K562 (cell line): ENCODE results near the gene WIPF2. TPM values are rescaled to one million over a fixed set of nuclear protein-coding genes. Genes with fewer than 3 reads are reported as not detected.

ENCODE experiments used
- CC2D1A ChIP-seq: fragments of 450-650 bp; IDR thresholded peaks from 2 replicates; pipeline ENCODE4 v1.6.1; 2017; ENCODE audit warnings: mild to moderate bottlenecking
- ELK1 ChIP-seq: sonication (generic); formaldehyde crosslinking; IDR thresholded peaks from 2 replicates; pipeline ENCODE4 v1.8.1; 2022; ENCODE audit warnings: missing genetic modification reagents
- ILF3 ChIP-seq: fragments of 450-650 bp; IDR thresholded peaks from 2 replicates; pipeline ENCODE4 v1.6.1; 2018; ENCODE audit warnings: antibody characterized with exemption, mild to moderate bottlenecking, moderate library complexity, borderline replicate concordance
- MCM5 ChIP-seq: fragments of 450-650 bp; IDR thresholded peaks from 2 replicates; pipeline ENCODE4 v1.6.1; 2016; ENCODE audit warnings: low read depth
- NEUROD1 ChIP-seq: fragments of 150-350 bp; IDR thresholded peaks from 2 replicates; pipeline ENCODE4 v1.6.1; 2014; ENCODE audit warnings: borderline replicate concordance, low read length, low read depth; ENCODE audit not compliant: partially characterized antibody
- NUFIP1 ChIP-seq: fragments of 450-650 bp; IDR thresholded peaks from 2 replicates; pipeline ENCODE4 v1.6.1; 2018; ENCODE audit not compliant: partially characterized antibody
- POLR2H ChIP-seq: IDR thresholded peaks from 2 replicates; pipeline ENCODE4 v1.6.1; 2016; ENCODE audit warnings: missing genetic modification characterization, low read depth, mild to moderate bottlenecking, control low read depth, missing compliant biosample characterization, moderate library complexity
- RNF2 ChIP-seq: sonication (generic); IDR thresholded peaks from 2 replicates; pipeline ENCODE4 v1.6.1; 2016
- RNF219 ChIP-seq: fragments of 250-450 bp; sonication (Bioruptor Pico); IDR thresholded peaks from 2 replicates; pipeline ENCODE4 v1.5.0; 2022; ENCODE audit warnings: mild to moderate bottlenecking
- ZFX ChIP-seq: sonication (generic); formaldehyde crosslinking; IDR thresholded peaks from 2 replicates; pipeline ENCODE4 v1.8.0; 2022; ENCODE audit warnings: mild to moderate bottlenecking, missing genetic modification reagents, moderate library complexity
- ZNF444 ChIP-seq: fragments of 250-450 bp; sonication (Bioruptor Pico); IDR thresholded peaks from 2 replicates; pipeline ENCODE4 v1.4.0; 2020; ENCODE audit warnings: mild to moderate bottlenecking, moderate library complexity
- ZNF589 ChIP-seq: fragments of 200-800 bp; sonication (Bioruptor generic); IDR thresholded peaks from 2 replicates; pipeline ENCODE4 v1.6.1; 2016; ENCODE audit warnings: low read depth, missing genetic modification characterization, missing compliant biosample characterization
- ZNF76 ChIP-seq: fragments of 250-450 bp; sonication (Bioruptor Pico); IDR thresholded peaks from 2 replicates; pipeline ENCODE4 v1.4.0; 2020; ENCODE audit warnings: mild to moderate bottlenecking, moderate library complexity, borderline replicate concordance
- polyA plus RNA-seq, 8 experiments: library from polyadenylated mRNA; depleted of rRNA in 4 of 8; stranded (reverse) in 5 of 8; unstranded in 3 of 8; fragments of >200 nt; fragmentation: Nextera tagmentation in 2 of 8; fragmentation: Illumina TruSeq in 1 of 8; extraction: Ambion mirVana in 2 of 8; extraction: Trizol in 1 of 8; gene quantifications; 2 replicates each; pipeline versions ENCODE4 v1.2.1 to v1.2.3, GENCODE V29; 2011 to 2014; ENCODE audit warnings: inconsistent platforms in 1 of 8, missing spikeins in 1 of 8
- total RNA-seq, 7 experiments: library from RNA; depleted of rRNA in 6 of 7; stranded (reverse); fragments of >200 nt in 6 of 7; fragmentation: Illumina TruSeq in 2 of 7; extraction: Trizol in 2 of 7; gene quantifications; 2 replicates each; pipeline versions ENCODE4 v1.2.1 to v1.2.3, GENCODE V29; 2011 to 2021; ENCODE audit warnings: low replicate concordance in 1 of 7
- TF ChIP-seq, protein P1 (sequence below), 3 experiments: IDR thresholded peaks in 2 of 3; conservative IDR thresholded peaks in 1 of 3; 2 replicates each; pipeline ENCODE4 v1.5.1; 2011 to 2012; ENCODE audit warnings: low read length in 3 of 3, mild to moderate bottlenecking in 3 of 3, control low read depth in 2 of 3, improper control_type of control experiment in 1 of 3, inconsistent platforms in 1 of 3, low read depth in 1 of 3, mixed read lengths in 1 of 3, moderate library complexity in 1 of 3; ENCODE audit not compliant: insufficient read depth in 2 of 3
- TF ChIP-seq, protein P2 (sequence below): fragments of 450-650 bp; IDR thresholded peaks from 2 replicates; pipeline ENCODE4 v1.6.1; 2016; ENCODE audit warnings: low read depth

WIPF2 gene
- total and polyA plus RNA-seq, 9 of the 15 experiments (the other 6 are each of a cell fraction or from before 2014, with no cell fraction given): 3.6 to 15.0 (median 5.3) TPM

- no peak for TF ChIP-seq CC2D1A
- TF ChIP-seq MCM5: no peak
- TF ChIP-seq NEUROD1: no peak
- no peak for TF ChIP-seq ZNF76 (CRISPR knock-in tag)
- no peak for TF ChIP-seq ILF3
- TF ChIP-seq, protein P1, sequence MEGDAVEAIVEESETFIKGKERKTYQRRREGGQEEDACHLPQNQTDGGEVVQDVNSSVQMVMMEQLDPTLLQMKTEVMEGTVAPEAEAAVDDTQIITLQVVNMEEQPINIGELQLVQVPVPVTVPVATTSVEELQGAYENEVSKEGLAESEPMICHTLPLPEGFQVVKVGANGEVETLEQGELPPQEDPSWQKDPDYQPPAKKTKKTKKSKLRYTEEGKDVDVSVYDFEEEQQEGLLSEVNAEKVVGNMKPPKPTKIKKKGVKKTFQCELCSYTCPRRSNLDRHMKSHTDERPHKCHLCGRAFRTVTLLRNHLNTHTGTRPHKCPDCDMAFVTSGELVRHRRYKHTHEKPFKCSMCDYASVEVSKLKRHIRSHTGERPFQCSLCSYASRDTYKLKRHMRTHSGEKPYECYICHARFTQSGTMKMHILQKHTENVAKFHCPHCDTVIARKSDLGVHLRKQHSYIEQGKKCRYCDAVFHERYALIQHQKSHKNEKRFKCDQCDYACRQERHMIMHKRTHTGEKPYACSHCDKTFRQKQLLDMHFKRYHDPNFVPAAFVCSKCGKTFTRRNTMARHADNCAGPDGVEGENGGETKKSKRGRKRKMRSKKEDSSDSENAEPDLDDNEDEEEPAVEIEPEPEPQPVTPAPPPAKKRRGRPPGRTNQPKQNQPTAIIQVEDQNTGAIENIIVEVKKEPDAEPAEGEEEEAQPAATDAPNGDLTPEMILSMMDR (IDR thresholded peaks at IDR 0.05 in 2 of 3, conservative IDR thresholded peaks at IDR 0.05 in 1 of 3; ENCODE audit: insufficient read depth in 2 of 3, low read depth in 1 of 3, low read length in 3 of 3): no peak
- TF ChIP-seq ZNF589: no peak
- TF ChIP-seq RNF2: peak; percentile 58; the same call in 1 of the 2 replicates
- no peak for TF ChIP-seq POLR2H (tag)
- TF ChIP-seq RNF219: no peak
- no peak for TF ChIP-seq NUFIP1
- TF ChIP-seq, protein P2, sequence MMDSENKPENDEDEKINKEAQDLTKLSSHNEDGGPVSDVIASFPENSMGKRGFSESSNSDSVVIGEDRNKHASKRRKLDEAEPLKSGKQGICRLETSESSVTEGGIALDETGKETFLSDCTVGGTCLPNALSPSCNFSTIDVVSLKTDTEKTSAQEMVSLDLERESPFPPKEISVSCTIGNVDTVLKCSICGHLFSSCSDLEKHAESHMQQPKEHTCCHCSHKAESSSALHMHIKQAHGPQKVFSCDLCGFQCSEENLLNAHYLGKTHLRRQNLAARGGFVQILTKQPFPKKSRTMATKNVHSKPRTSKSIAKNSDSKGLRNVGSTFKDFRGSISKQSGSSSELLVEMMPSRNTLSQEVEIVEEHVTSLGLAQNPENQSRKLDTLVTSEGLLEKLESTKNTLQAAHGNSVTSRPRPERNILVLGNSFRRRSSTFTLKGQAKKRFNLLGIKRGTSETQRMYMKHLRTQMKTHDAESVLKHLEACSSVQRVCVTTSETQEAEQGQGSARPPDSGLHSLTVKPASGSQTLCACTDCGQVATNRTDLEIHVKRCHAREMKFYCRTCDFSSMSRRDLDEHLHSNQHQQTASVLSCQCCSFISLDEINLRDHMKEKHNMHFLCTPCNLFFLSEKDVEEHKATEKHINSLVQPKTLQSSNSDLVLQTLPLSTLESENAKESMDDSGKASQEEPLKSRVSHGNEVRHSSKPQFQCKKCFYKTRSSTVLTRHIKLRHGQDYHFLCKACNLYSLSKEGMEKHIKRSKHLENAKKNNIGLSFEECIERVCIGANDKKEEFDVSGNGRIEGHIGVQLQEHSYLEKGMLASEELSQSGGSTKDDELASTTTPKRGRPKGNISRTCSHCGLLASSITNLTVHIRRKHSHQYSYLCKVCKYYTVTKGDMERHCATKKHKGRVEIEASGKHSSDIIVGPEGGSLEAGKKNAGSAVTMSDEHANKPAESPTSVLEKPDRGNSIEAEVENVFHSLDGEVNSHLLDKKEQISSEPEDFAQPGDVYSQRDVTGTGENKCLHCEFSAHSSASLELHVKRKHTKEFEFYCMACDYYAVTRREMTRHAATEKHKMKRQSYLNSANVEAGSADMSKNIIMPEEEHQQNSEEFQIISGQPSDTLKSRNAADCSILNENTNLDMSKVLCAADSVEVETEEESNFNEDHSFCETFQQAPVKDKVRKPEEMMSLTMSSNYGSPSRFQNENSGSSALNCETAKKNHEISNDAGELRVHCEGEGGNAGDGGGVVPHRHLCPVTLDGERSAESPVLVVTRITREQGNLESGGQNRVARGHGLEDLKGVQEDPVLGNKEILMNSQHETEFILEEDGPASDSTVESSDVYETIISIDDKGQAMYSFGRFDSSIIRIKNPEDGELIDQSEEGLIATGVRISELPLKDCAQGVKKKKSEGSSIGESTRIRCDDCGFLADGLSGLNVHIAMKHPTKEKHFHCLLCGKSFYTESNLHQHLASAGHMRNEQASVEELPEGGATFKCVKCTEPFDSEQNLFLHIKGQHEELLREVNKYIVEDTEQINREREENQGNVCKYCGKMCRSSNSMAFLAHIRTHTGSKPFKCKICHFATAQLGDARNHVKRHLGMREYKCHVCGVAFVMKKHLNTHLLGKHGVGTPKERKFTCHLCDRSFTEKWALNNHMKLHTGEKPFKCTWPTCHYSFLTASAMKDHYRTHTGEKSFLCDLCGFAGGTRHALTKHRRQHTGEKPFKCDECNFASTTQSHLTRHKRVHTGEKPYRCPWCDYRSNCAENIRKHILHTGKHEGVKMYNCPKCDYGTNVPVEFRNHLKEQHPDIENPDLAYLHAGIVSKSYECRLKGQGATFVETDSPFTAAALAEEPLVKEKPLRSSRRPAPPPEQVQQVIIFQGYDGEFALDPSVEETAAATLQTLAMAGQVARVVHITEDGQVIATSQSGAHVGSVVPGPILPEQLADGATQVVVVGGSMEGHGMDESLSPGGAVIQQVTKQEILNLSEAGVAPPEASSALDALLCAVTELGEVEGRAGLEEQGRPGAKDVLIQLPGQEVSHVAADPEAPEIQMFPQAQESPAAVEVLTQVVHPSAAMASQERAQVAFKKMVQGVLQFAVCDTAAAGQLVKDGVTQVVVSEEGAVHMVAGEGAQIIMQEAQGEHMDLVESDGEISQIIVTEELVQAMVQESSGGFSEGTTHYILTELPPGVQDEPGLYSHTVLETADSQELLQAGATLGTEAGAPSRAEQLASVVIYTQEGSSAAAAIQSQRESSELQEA: no peak
- no peak for TF ChIP-seq ZNF444 (CRISPR knock-in tag)
- TF ChIP-seq ELK1 (CRISPR knock-in tag): no peak
- peak; percentile 8; the same call in 1 of the 2 replicates for TF ChIP-seq ZFX (CRISPR knock-in tag)
Measured at GRCh38 chr17:40177275-40177874, 41.7 kb upstream of the WIPF2 start, which contains the start of gene RAPGEFL1 (continued).
